Activated CD4-positive, alpha-beta T cell treated with anti-CD3 and anti-CD28 coated beads, Interleukin-2, amount 50 U/mL, for 16 hours (primary cell): ENCODE measurements around the gene RIPOR3.
"Not testable (repeated sequence)": the region's sequence is repeated elsewhere in the genome, so short reads cannot be mapped to it uniquely, and the experiment has no call there.

ENCODE experiments used
- DNase-seq: peaks from one replicate; pipeline ENCODE4 v3.0.0-alpha.2; 2020

RIPOR3 gene

DNA sequence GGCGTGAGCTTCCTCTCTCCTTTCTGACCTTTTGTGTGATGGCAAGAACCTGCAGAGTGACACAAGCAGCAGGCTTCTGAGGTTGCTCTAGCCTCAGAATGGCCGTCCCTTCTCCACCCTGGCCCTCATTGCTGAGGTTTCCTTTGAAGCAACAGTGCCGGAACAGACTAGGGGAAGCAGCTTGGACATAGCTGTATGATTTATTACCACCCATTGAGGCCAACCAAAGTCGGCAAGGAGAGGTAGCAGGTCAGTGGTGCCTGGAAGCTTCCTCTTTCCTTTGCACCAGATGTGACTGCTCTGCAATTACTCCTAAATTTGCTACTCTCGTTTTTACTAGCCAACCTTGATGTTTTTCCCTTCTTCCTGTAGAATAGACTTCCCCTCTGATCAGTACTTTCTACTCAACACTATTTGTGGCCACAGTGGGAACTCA is 149.7 kb downstream of the RIPOR3 start:
- DNase-seq = no peak

- no peak for DNase-seq
Observed at GRCh38 chr20:50540620-50541605, 150.4 kb downstream of the RIPOR3 start.

GRCh38 chr20:50539798-50540197 is 151.5 kb downstream of the RIPOR3 start:
- not testable (repeated sequence) for DNase-seq

DNA sequence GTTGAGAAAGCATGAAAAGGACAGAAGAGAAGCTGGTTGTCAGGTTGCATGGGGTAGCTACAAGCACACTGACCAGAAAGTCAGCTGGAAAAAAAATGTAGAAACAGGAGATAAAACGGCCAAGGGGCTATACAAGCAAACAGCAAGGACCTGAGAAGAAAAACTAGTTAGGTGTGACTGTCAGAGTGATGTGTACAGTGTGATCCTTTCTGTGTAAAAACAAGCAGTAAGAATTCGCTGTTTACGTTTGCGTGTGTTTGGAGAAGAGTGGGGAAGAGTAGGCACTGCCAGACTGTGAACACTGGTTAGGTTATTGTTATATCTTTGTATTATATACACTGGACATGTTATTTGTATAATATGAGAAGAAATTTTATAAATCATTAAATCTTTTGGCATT is 153.1 kb downstream of the RIPOR3 start:
- DNase-seq = no peak

DNA sequence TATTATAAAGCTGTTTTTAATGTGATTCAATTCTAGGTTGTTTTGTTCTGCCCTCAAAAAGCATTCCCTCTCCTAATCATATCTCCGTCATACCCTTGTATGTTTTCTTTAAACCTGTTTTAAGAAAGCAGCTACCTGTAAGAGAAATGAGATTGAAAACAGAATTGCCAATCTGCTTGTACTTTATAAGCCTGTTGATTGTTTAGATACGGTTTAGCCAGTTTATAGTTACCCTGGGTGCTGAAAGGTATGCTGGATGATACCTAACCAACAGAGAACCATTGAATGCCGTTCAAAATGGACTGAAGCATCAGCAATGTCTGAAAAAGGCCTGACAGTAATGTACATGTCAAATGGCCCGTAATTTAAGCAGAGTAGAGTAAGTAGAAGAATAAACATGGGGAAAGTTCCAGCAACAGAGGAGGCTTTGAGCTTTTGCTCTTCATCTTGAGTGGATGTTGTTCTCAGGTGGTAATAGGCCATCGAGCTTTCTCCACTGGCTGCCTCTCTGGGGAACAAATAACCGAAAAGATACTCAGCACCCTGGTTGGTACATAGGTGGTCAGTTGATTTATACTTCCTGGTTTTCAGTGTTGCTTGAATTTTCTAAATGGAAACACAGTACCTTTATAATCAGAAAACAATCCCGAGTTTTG is 153.7 kb downstream of the RIPOR3 start:
- no peak for DNase-seq

- DNase-seq = no peak
Observed at GRCh38 chr20:50536333-50536732, 155.0 kb downstream of the RIPOR3 start.
